ENCODE results near the gene OR9Q1. TPM values are rescaled to one million over a fixed set of nuclear protein-coding genes. Genes with fewer than 3 reads are reported as not detected.
A peak's percentile ranks its signal among the peaks of the same experiment; 100 is the strongest.

Gene OR9Q1
- total and polyA plus RNA-seq, 2 of the 13 experiments (the other 11 are each of a cell fraction or from before 2014, with no cell fraction given): not detected

GRCh38 chr11:58165504-58166106 is 141.9 kb downstream of the OR9Q1 start (continued):
- TF ChIP-seq, protein P1, sequence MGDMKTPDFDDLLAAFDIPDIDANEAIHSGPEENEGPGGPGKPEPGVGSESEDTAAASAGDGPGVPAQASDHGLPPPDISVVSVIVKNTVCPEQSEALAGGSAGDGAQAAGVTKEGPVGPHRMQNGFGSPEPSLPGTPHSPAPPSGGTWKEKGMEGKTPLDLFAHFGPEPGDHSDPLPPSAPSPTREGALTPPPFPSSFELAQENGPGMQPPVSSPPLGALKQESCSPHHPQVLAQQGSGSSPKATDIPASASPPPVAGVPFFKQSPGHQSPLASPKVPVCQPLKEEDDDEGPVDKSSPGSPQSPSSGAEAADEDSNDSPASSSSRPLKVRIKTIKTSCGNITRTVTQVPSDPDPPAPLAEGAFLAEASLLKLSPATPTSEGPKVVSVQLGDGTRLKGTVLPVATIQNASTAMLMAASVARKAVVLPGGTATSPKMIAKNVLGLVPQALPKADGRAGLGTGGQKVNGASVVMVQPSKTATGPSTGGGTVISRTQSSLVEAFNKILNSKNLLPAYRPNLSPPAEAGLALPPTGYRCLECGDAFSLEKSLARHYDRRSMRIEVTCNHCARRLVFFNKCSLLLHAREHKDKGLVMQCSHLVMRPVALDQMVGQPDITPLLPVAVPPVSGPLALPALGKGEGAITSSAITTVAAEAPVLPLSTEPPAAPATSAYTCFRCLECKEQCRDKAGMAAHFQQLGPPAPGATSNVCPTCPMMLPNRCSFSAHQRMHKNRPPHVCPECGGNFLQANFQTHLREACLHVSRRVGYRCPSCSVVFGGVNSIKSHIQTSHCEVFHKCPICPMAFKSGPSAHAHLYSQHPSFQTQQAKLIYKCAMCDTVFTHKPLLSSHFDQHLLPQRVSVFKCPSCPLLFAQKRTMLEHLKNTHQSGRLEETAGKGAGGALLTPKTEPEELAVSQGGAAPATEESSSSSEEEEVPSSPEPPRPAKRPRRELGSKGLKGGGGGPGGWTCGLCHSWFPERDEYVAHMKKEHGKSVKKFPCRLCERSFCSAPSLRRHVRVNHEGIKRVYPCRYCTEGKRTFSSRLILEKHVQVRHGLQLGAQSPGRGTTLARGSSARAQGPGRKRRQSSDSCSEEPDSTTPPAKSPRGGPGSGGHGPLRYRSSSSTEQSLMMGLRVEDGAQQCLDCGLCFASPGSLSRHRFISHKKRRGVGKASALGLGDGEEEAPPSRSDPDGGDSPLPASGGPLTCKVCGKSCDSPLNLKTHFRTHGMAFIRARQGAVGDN (CRISPR knock-in tag; IDR thresholded peaks at IDR 0.05): no peak
- no peak for TF ChIP-seq ZC3H13 (CRISPR knock-in tag; IDR thresholded peaks at IDR 0.05)
- TF ChIP-seq, protein P2, sequence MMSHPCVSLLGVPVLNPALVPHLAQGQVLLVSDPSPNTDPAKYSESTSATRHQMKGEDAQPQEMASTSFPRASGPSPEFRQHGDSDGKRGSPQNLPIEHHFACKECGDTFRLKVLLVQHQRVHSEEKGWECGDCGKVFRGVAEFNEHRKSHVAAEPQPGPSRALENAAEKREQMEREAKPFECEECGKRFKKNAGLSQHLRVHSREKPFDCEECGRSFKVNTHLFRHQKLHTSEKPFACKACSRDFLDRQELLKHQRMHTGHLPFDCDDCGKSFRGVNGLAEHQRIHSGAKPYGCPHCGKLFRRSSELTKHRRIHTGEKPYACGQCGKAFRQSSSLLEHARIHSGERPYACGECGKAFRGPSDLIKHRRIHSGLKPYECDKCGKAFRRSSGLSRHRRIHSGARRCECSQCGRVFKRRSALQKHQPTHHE (CRISPR knock-in tag; IDR thresholded peaks at IDR 0.05; ENCODE audit: borderline replicate concordance): no peak
- peak; percentile 49; the same call in 1 of the 2 replicates for TF ChIP-seq KAT8 (CRISPR knock-in tag; IDR thresholded peaks at IDR 0.05)
- no peak for TF ChIP-seq ZNF749 (CRISPR knock-in tag; IDR thresholded peaks at IDR 0.05; ENCODE audit: borderline replicate concordance)
- TF ChIP-seq ZNF589 (CRISPR knock-in tag; conservative IDR thresholded peaks at IDR 0.05): no peak
- TF ChIP-seq ZFX (CRISPR knock-in tag; IDR thresholded peaks at IDR 0.05; ENCODE audit: low read depth): no peak; the same call in 1 of the 2 replicates
- no peak for TF ChIP-seq MYNN (CRISPR knock-in tag; IDR thresholded peaks at IDR 0.05; ENCODE audit: low read depth)
- no peak for TF ChIP-seq BORCS8-MEF2B (CRISPR knock-in tag; IDR thresholded peaks at IDR 0.05)
- TF ChIP-seq JUN (CRISPR knock-in tag; IDR thresholded peaks at IDR 0.05): no peak
- no peak for TF ChIP-seq ZNF570 (CRISPR knock-in tag; IDR thresholded peaks at IDR 0.05; ENCODE audit: borderline replicate concordance)
- no peak for TF ChIP-seq ZFP41 (CRISPR knock-in tag; IDR thresholded peaks at IDR 0.05; ENCODE audit: borderline replicate concordance)
- TF ChIP-seq ZFYVE20 (CRISPR knock-in tag; IDR thresholded peaks at IDR 0.05; ENCODE audit: borderline replicate concordance, low read depth): no peak
- no peak for TF ChIP-seq ZNF782 (CRISPR knock-in tag; IDR thresholded peaks at IDR 0.05; ENCODE audit: borderline replicate concordance)
- no peak for TF ChIP-seq MTF1 (CRISPR knock-in tag; IDR thresholded peaks at IDR 0.05)
- peak; percentile 72; the same call in 1 of the 2 replicates for TF ChIP-seq SMAD3 (CRISPR knock-in tag; IDR thresholded peaks at IDR 0.05)
- no peak for TF ChIP-seq ZNF777 (CRISPR knock-in tag; IDR thresholded peaks at IDR 0.05)
- no peak for TF ChIP-seq FOXP1 (IDR thresholded peaks at IDR 0.05)
- peak; percentile 92 for TF ChIP-seq FOXP1 (CRISPR knock-in tag; IDR thresholded peaks at IDR 0.05)
- TF ChIP-seq ATAD3A (CRISPR knock-in tag; IDR thresholded peaks at IDR 0.05): no peak
- TF ChIP-seq ZBTB7A (CRISPR knock-in tag; IDR thresholded peaks at IDR 0.05): no peak
- peak; percentile 80 for TF ChIP-seq FOSL2 (CRISPR knock-in tag; IDR thresholded peaks at IDR 0.05)
- no peak for TF ChIP-seq HCFC1 (IDR thresholded peaks at IDR 0.05; ENCODE audit: low read depth, low read length)
- no peak for TF ChIP-seq PAX8 (CRISPR knock-in tag; IDR thresholded peaks at IDR 0.05; ENCODE audit: borderline replicate concordance)
- no peak for TF ChIP-seq BRD4 (CRISPR knock-in tag; IDR thresholded peaks at IDR 0.05)
- no peak for TF ChIP-seq TAF15 (IDR thresholded peaks at IDR 0.05; ENCODE audit: low read depth, low read length, poor library complexity, severe bottlenecking)
- no peak for TF ChIP-seq TEF (CRISPR knock-in tag; IDR thresholded peaks at IDR 0.05)
- no peak for TF ChIP-seq ZNF768 (CRISPR knock-in tag; IDR thresholded peaks at IDR 0.05)
